ENCODE results near the gene ILF3. TPM values are rescaled to one million over a fixed set of nuclear protein-coding genes. Genes with fewer than 3 reads are reported as not detected.

The ILF3 gene
- total RNA-seq, 1 experiment from 2014 or later, result 365 TPM

GRCh38 chr19:10712754-10713153, 58.6 kb downstream of the ILF3 start:
- ATAC-seq (no peak), DNase-seq (ENCODE audit: low read depth, low spot score) (no peak)
- H3K27ac ChIP-seq (ENCODE audit: low read length), result no peak overlapping the region
- in situ Hi-C loops (cut with HindIII; ENCODE audit: low pct_unique_long_range_greater_than_20kb, low sequenced_read_pairs), result no loop called here
- TSS peak; percentile 76 for BruUV-seq (replicated peaks)
- no peaks in the 10 kb centered on the region for H3K9me3 ChIP-seq (ENCODE audit: control insufficient read depth, insufficient read depth, low read depth, low read length)
- no peak for TF ChIP-seq TCF7L2 (IDR thresholded peaks at IDR 0.05; ENCODE audit: low read depth, low read length)
- no peak for TF ChIP-seq POLR2AphosphoS5 (IDR thresholded peaks at IDR 0.05; ENCODE audit: low read depth, low read length)
- no peak for TF ChIP-seq REST (IDR thresholded peaks at IDR 0.05; ENCODE audit: insufficient read depth in 1 of 2, low read depth in 2 of 2, low read length in 1 of 2)
- no peak for TF ChIP-seq CTCF (IDR thresholded peaks at IDR 0.05)
- no peak for TF ChIP-seq SIN3A (IDR thresholded peaks at IDR 0.05; ENCODE audit: borderline replicate concordance, insufficient read depth, low read depth, low read length)
- H3K36me3 ChIP-seq (ENCODE audit: control insufficient read depth, insufficient read depth, low read length), result no peaks in the 10 kb centered on the region
- intact Hi-C loops (cut with micrococcal nuclease; ENCODE audit: unreplicated experiment), result loop anchor here (10.0 kb wide), 1 partner anchor 152 kb away; no protein-coding TSS in a partner anchor
- CTCF ChIA-PET, result interaction anchor here (0.8 kb wide), 1 partner anchor 13 kb away, joined by 3 read pairs; no protein-coding TSS in a partner anchor
- no peak overlapping the region for H3K4me3 ChIP-seq (ENCODE audit: low read depth in 2 of 2, low read length in 2 of 2)
- POLR2A ChIA-PET, result no interaction called here
- H3K4me1 ChIP-seq (ENCODE audit: control insufficient read depth, insufficient read depth, low read length), result no peaks in the 10 kb centered on the region
- H3K27me3 ChIP-seq (ENCODE audit: control insufficient read depth, insufficient read depth, low read length), result no peaks in the 10 kb centered on the region

GRCh38 chr19:10713317-10713716, 59.2 kb downstream of the ILF3 start:
- no peak for TF ChIP-seq REST (IDR thresholded peaks at IDR 0.05; ENCODE audit: insufficient read depth in 1 of 2, low read depth in 2 of 2, low read length in 1 of 2)
- TF ChIP-seq CTCF (IDR thresholded peaks at IDR 0.05), result no peak
- no peak for TF ChIP-seq TCF7L2 (IDR thresholded peaks at IDR 0.05; ENCODE audit: low read depth, low read length)
- no peak for TF ChIP-seq SIN3A (IDR thresholded peaks at IDR 0.05; ENCODE audit: borderline replicate concordance, insufficient read depth, low read depth, low read length)
- no peak for TF ChIP-seq POLR2AphosphoS5 (IDR thresholded peaks at IDR 0.05; ENCODE audit: low read depth, low read length)
- intact Hi-C loops (cut with micrococcal nuclease; ENCODE audit: unreplicated experiment), result loop anchor here (10.0 kb wide), 1 partner anchor 151 kb away; no protein-coding TSS in a partner anchor
- Histone ChIP-seq H3K4me1 (ENCODE audit: control insufficient read depth, insufficient read depth, low read length) (no peaks in the 10 kb centered on the region), H3K27ac (ENCODE audit: low read length) (no peak overlapping the region), H3K9me3 (ENCODE audit: control insufficient read depth, insufficient read depth, low read depth, low read length) (no peaks in the 10 kb centered on the region), H3K36me3 (ENCODE audit: control insufficient read depth, insufficient read depth, low read length) (no peaks in the 10 kb centered on the region; the same call in 1 of the 2 replicates), H3K4me3 (ENCODE audit: low read depth in 2 of 2, low read length in 2 of 2) (no peak overlapping the region), H3K27me3 (ENCODE audit: control insufficient read depth, insufficient read depth, low read length) (no peaks in the 10 kb centered on the region)
- no peak for DNase-seq (ENCODE audit: low read depth, low spot score)
- in situ Hi-C loops (cut with HindIII; ENCODE audit: low pct_unique_long_range_greater_than_20kb, low sequenced_read_pairs), result no loop called here
- BruUV-seq (replicated peaks), result no TSS peak
- CTCF ChIA-PET, result interaction anchor here (0.8 kb wide), 1 partner anchor 14 kb away, joined by 3 read pairs; no protein-coding TSS in a partner anchor
- ATAC-seq, result no peak
- POLR2A ChIA-PET, result interaction anchor here (0.6 kb wide), 1 partner anchor 511 kb away, joined by 7 read pairs; no protein-coding TSS in a partner anchor
